ENCODE measurements around the gene MCM5. TPM values are rescaled to one million over a fixed set of nuclear protein-coding genes. Genes with fewer than 3 reads are reported as not detected.
"Not testable (repeated sequence)": the region's sequence is repeated elsewhere in the genome, so short reads cannot be mapped to it uniquely, and the experiment has no call there.

MCM5 gene
- total RNA-seq, 1 donor from 2014 or later: 206 TPM

DNA sequence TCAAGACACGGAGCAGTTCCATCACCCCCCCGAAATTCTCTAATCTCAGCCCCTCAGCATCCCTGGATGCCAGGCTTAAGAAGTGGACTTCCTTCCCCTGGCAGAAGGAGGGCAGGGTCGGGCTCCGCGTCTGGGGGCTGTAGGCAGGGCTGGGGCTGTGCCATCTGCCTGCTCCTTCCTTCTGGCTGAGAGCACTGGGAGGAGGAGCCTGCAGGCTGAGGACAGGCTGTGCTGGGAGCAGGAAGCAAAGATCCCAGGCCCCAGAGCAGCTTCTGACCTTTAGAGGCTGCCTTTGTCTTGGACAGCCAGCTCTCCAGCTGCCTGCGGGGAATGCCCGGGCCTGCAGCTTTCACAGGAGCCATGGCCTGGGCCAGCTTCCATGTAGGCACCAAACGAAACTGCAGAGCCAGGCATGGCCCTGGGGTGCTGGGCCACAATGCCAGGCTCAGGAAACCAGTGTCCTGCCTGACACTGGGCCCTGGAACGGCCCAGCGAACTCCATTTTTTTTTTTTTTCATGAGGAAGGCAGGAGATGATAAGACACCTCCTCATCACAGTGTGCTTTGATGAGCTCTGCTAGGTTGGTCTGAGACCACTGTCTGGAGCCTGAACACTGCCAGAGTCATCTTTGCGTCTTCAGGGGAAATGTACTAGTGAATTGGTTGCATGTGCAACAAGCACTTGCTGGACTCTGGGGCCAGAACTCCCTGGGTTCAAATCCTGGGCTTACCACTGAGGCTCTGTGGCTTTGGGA, 67.9 kb downstream of the MCM5 start:
- intact Hi-C loops (cut with micrococcal nuclease): no loop called here

DNA sequence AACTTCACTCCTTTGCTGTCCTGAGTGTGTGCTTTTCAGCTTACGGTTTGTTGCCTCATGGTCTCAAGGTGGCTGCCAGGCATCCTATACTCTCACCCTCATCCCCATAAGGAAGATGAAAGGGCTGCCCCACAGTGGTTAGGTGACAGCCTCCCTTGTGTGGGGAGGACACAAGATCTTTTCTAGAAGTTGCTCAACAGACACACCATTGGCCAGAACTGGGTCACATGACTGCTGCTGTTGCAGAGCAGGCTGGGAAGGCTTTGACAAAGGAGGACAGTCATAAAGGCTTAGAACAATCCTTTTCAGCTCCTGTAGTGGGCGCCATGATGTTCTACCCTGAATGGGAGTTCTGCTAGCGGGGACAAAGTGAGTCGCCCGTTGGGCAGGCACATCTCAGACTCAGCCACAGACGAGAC, 71.0 kb downstream of the MCM5 start:
- intact Hi-C loops (cut with micrococcal nuclease): no loop called here

DNA sequence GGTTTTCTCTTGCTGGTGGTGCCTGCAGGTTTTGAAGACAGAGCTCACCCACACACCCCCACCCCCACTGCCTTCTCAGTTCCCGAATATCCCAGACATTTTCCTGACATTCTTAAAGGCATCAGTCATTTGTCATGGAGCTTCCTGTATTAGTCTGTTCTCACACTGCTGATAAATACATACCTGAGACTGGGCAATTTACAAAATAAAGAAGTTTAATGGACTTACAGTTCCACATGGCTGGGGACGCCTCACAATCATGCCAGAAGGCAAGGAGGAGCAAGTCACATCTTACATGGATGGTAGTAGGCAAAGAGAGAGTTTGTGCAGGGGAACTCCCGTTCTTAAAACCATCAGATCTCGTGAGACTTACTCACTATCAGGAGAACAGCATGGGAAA, 71.6 kb downstream of the MCM5 start:
- intact Hi-C loops (cut with micrococcal nuclease): not testable (repeated sequence)

DNA sequence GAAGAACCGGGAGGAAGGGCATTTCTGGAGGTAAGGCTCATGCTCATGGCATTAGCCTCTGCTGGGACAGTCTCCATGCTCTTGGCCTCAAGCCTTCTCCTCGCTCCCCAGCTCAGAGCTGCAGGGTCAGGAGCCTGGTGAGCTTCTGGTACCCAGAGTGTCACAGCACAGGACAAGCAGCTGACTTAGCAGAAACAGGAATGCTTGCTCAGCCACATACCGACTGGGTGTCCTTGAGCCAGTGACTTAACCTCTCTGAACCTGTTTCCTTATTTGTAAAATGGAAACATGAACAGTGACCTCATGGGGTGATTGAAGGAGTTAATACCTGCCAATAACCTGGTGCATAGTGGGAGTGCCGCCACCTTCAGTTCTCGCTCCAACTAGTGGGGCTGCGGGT, 72.5 kb downstream of the MCM5 start:
- intact Hi-C loops (cut with micrococcal nuclease): no loop called here

DNA sequence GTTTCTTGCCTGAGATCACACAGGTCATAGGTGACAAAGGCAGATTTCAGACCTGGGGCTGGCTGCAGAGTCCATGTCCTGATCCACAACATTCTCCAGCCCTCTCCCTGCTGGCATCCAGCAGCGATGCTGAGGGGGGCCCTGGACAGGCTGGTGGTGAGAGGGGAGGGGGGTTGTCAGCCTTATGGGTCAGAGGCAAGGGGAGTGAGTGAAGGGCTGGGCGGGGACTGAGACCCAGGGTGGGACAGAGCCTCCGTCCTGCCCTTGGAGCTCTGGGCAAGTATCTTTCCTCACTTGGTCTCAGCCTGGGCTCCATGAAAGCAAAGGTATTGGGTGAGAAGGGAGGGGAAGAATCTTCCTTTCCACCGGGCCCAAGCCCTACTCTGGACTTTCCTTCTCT, 74.0 kb downstream of the MCM5 start:
- intact Hi-C loops (cut with micrococcal nuclease): no loop called here

Other genes with a start within 250 kb of the MCM5 start
- gene HMGXB4, start 142.6 kb upstream of the MCM5 start, total RNA-seq: 35.7 and 39.2 TPM in 2 replicates
- 35.1 and 38.3 TPM in 2 replicates for gene TOM1, start 100.2 kb upstream of the MCM5 start, total RNA-seq
- gene HMOX1, start 19.0 kb upstream of the MCM5 start, total RNA-seq: 1.3 and 1.4 TPM in 2 replicates
- 0.05 TPM in 1 of 2 replicates, not detected in the other for gene RASD2, start 140.7 kb downstream of the MCM5 start, total RNA-seq
- 0.61 and 0.80 TPM in 2 replicates for gene MB, start 217.2 kb downstream of the MCM5 start, total RNA-seq
- 105 and 106 TPM in 2 replicates for gene APOL6, start 248.3 kb downstream of the MCM5 start, total RNA-seq